GM23338 (cell line): Measurements from ENCODE around the gene BMAL1. TPM values are rescaled to one million over a fixed set of nuclear protein-coding genes. Genes with fewer than 3 reads are reported as not detected.

ENCODE experiments used
- ATAC-seq: fragments of 200-7000 bp; cut with Tn5 transposase; 3 replicates; pipeline ENCODE4 v1.9.1; 2020
- DNase-seq: peaks from one replicate; pipeline ENCODE4 v3.0.0-alpha.2; 2015; ENCODE audit warnings: low spot score
- H2AFZ ChIP-seq: fragments of 200-600 bp; sonication (generic); 2 replicates; pipeline ENCODE4 v1.8.0; 2016; ENCODE audit warnings: antibody characterized with exemption, mild to moderate bottlenecking, moderate library complexity
- H3F3A ChIP-seq: fragments of 200-600 bp; sonication (generic); replicated peaks from 2 replicates; pipeline ENCODE4 v1.8.0; 2017; ENCODE audit warnings: antibody characterized with exemption, mixed run types, low read depth
- H3K27ac ChIP-seq: fragments of 200-600 bp; sonication (generic); 2 replicates; pipeline ENCODE4 v1.6.1; 2016; ENCODE audit warnings: low read depth
- H3K27me3 ChIP-seq: fragments of 200-600 bp; sonication (generic); 2 replicates; pipeline ENCODE4 v1.8.0; 2016; ENCODE audit warnings: mild to moderate bottlenecking, mixed run types, moderate library complexity; ENCODE audit not compliant: insufficient read depth
- H3K36me3 ChIP-seq: fragments of 200-600 bp; sonication (generic); 2 replicates; pipeline ENCODE4 v1.8.0; 2016; ENCODE audit warnings: mild to moderate bottlenecking; ENCODE audit not compliant: insufficient read depth
- H3K4me1 ChIP-seq: fragments of 200-600 bp; sonication (generic); 2 replicates; pipeline ENCODE4 v1.8.0; 2016; ENCODE audit warnings: mild to moderate bottlenecking, moderate library complexity; ENCODE audit not compliant: insufficient read depth
- H3K4me2 ChIP-seq: fragments of 200-600 bp; sonication (generic); 2 replicates; pipeline ENCODE4 v1.7.1; 2017; ENCODE audit warnings: mixed run types
- H3K4me3 ChIP-seq: fragments of 200-600 bp; sonication (generic); 2 replicates; pipeline ENCODE4 v1.6.1; 2016; ENCODE audit warnings: mixed run types
- H3K79me2 ChIP-seq: fragments of 200-600 bp; sonication (generic); replicated peaks from 2 replicates; pipeline ENCODE4 v1.8.0; 2017; ENCODE audit warnings: mild to moderate bottlenecking; ENCODE audit not compliant: insufficient read depth
- H3K9me2 ChIP-seq: fragments of 200-600 bp; sonication (generic); 2 replicates; pipeline ENCODE4 v1.8.0; 2017; ENCODE audit not compliant: insufficient read depth
- H4K20me1 ChIP-seq: fragments of 200-600 bp; sonication (generic); replicated peaks from 2 replicates; pipeline ENCODE4 v1.8.0; 2017; ENCODE audit warnings: mild to moderate bottlenecking; ENCODE audit not compliant: insufficient read depth
- H3K27ac Mint-ChIP-seq: 2 replicates; pipeline ENCODE4 v1.8.0; 2020; ENCODE audit warnings: inconsistent platforms, mild to moderate bottlenecking, moderate library complexity, mixed read lengths
- H3K27me3 Mint-ChIP-seq: 3 replicates; pipeline ENCODE4 v1.8.0; 2022; ENCODE audit warnings: low read depth, mild to moderate bottlenecking, moderate library complexity, mixed read lengths, inconsistent platforms; ENCODE audit not compliant: insufficient read depth, poor library complexity
- H3K36me3 Mint-ChIP-seq: 3 replicates; pipeline ENCODE4 v1.8.0; 2021; ENCODE audit warnings: low read depth, mild to moderate bottlenecking, inconsistent platforms, moderate library complexity, mixed read lengths
- H3K4me1 Mint-ChIP-seq: 3 replicates; pipeline ENCODE4 v1.8.0; 2020; ENCODE audit warnings: mild to moderate bottlenecking, inconsistent platforms, mixed read lengths
- H3K4me3 Mint-ChIP-seq: 3 replicates; pipeline ENCODE4 v1.8.0; 2021; ENCODE audit warnings: moderate library complexity, mild to moderate bottlenecking, inconsistent platforms, mixed read lengths
- H3K9me3 Mint-ChIP-seq: 3 replicates; pipeline ENCODE4 v1.8.0; 2020; ENCODE audit warnings: moderate library complexity, mild to moderate bottlenecking, inconsistent platforms, mixed read lengths
- CREB1 ChIP-seq: fragments of 250-450 bp; sonication (Bioruptor Pico); IDR thresholded peaks from 2 replicates; pipeline ENCODE4 v1.5.0; 2020; ENCODE audit warnings: low read depth, mild to moderate bottlenecking, moderate library complexity
- CTCF ChIP-seq, 2 experiments: fragments of 200-600 bp in 1 of 2; sonication (generic) in 1 of 2; conservative IDR thresholded peaks; 2 replicates each; pipeline versions ENCODE4 v1.5.1 to v1.6.1; 2016 to 2017; ENCODE audit warnings: antibody characterized with exemption in 2 of 2, low read depth in 2 of 2, mild to moderate bottlenecking in 2 of 2, moderate library complexity in 1 of 2
- ETS1 ChIP-seq: IDR thresholded peaks from 2 replicates; pipeline ENCODE4 v1.6.1; 2016; ENCODE audit warnings: antibody characterized with exemption
- EZH2 ChIP-seq: fragments of 200-600 bp; sonication (generic); IDR thresholded peaks from one replicate; pipeline ENCODE4 v1.8.0; 2017; ENCODE audit warnings: antibody characterized with exemption, mild to moderate bottlenecking, low read depth; ENCODE audit not compliant: unreplicated experiment
- EZH2phosphoT487 ChIP-seq: fragments of 200-600 bp; sonication (generic); IDR thresholded peaks from one replicate; pipeline ENCODE4 v1.8.1; 2018; ENCODE audit warnings: antibody characterized with exemption; ENCODE audit not compliant: unreplicated experiment
- JUNB ChIP-seq: IDR thresholded peaks from one replicate; pipeline ENCODE4 v1.6.1; 2016; ENCODE audit warnings: antibody characterized with exemption; ENCODE audit not compliant: unreplicated experiment
- NANOG ChIP-seq: IDR thresholded peaks from 2 replicates; pipeline ENCODE4 v1.6.1; 2016; ENCODE audit warnings: antibody characterized with exemption, borderline replicate concordance
- POLR2AphosphoS5 ChIP-seq: IDR thresholded peaks from 2 replicates; pipeline ENCODE4 v1.6.1; 2016; ENCODE audit warnings: antibody characterized with exemption, low read depth
- REST ChIP-seq: IDR thresholded peaks from one replicate; pipeline ENCODE4 v1.6.1; 2018; ENCODE audit warnings: antibody characterized with exemption; ENCODE audit not compliant: unreplicated experiment
- STAT1 ChIP-seq: IDR thresholded peaks from one replicate; pipeline ENCODE4 v1.6.1; 2016; ENCODE audit warnings: antibody characterized with exemption; ENCODE audit not compliant: unreplicated experiment
- ZNF114 ChIP-seq: fragments of 250-450 bp; sonication (Bioruptor Pico); IDR thresholded peaks from 2 replicates; pipeline ENCODE4 v1.5.0; 2020; ENCODE audit warnings: mild to moderate bottlenecking, moderate library complexity
- ZNF331 ChIP-seq: fragments of 250-450 bp; sonication (Bioruptor Pico); IDR thresholded peaks from 2 replicates; pipeline ENCODE4 v1.5.0; 2020; ENCODE audit warnings: low read depth, mild to moderate bottlenecking, moderate library complexity
- ZNF462 ChIP-seq: fragments of 250-450 bp; sonication (Bioruptor Pico); IDR thresholded peaks from 2 replicates; pipeline ENCODE4 v1.5.0; 2020; ENCODE audit warnings: mild to moderate bottlenecking, moderate library complexity
- polyA plus RNA-seq: library from polyadenylated mRNA; unstranded; fragments of >200 nt; fragmentation: Nextera tagmentation; extraction: Ambion mirVana; gene quantifications from 2 replicates; pipeline ENCODE4 v1.2.1, GENCODE V29; 2016
- total RNA-seq: library from RNA; depleted of rRNA; stranded (reverse); fragments of >200 nt; shearing (Covaris generic); gene quantifications from 2 replicates; pipeline ENCODE4 v1.2.3, GENCODE V29; 2014

Gene BMAL1
- total and polyA plus RNA-seq, 2 experiments from 2014 or later = 5.1 to 7.2 TPM

GRCh38 chr11:13346470-13346869 is 68.9 kb downstream of the BMAL1 start:
- no peak overlapping the region for H3K4me2 ChIP-seq
- H3K4me3 ChIP-seq = no peak overlapping the region
- TF ChIP-seq JUNB (no peak), STAT1 (no peak), CTCF (conservative IDR thresholded peaks at IDR 0.05; ENCODE audit: low read depth in 2 of 2) (no peak), ZNF331 (no peak), CREB1 (CRISPR knock-in tag) (no peak), EZH2 (no peak), EZH2phosphoT487 (no peak), POLR2AphosphoS5 (no peak), ETS1 (no peak), NANOG (no peak), ZNF462 (CRISPR knock-in tag) (no peak), REST (no peak), ZNF114 (no peak)
- no peaks in the 10 kb centered on the region for H3K4me1 ChIP-seq
- H3K9me3 Mint-ChIP-seq = peaks cover 10% of the 10 kb centered on the region; the same call in 2 of the 3 replicates
- H3K4me1 Mint-ChIP-seq = peaks cover 8% of the 10 kb centered on the region; the same call in 1 of the 3 replicates
- H3K79me2 ChIP-seq = no peaks in the 10 kb centered on the region
- no peaks in the 10 kb centered on the region for H3F3A ChIP-seq
- H3K27me3 Mint-ChIP-seq = peaks cover 8% of the 10 kb centered on the region
- no peaks in the 10 kb centered on the region for H3K27me3 ChIP-seq
- H4K20me1 ChIP-seq = no peaks in the 10 kb centered on the region
- H3K36me3 ChIP-seq = no peaks in the 10 kb centered on the region
- H3K4me3 Mint-ChIP-seq = no peak overlapping the region
- ATAC-seq = no peak
- no peak overlapping the region for H3K27ac ChIP-seq
- H2AFZ ChIP-seq = no peak overlapping the region
- H3K36me3 Mint-ChIP-seq = no peaks in the 10 kb centered on the region
- no peak overlapping the region for H3K27ac Mint-ChIP-seq
- no peak for DNase-seq
- H3K9me2 ChIP-seq = no peaks in the 10 kb centered on the region
